Spleen (tissue), 7 donors: Measurements from ENCODE around the gene RERE.
"Not testable (repeated sequence)": the region's sequence is repeated elsewhere in the genome, so short reads cannot be mapped to it uniquely, and the experiment has no call there.

ENCODE experiments used
- CTCF ChIP-seq, 11 experiments: fragments of 200-600 bp in 7 of 11; fragments of 450-650 bp in 4 of 11; sonication (generic) in 4 of 11; IDR thresholded peaks in 8 of 11; conservative IDR thresholded peaks in 3 of 11; 1 replicate in 7 of 11; 2 replicates in 4 of 11; pipeline versions ENCODE4 v1.4.0 to v1.8.0; 2016 to 2021; ENCODE audit warnings: antibody characterized with exemption in 11 of 11, inconsistent platforms in 4 of 11, mild to moderate bottlenecking in 1 of 11
- POLR2A ChIP-seq, 3 donors: fragments of 450-650 bp; IDR thresholded peaks; one replicate each; pipeline ENCODE4 v1.5.1; 2017; ENCODE audit warnings: antibody characterized with exemption in 3 of 3, mild to moderate bottlenecking in 1 of 3
- donor health status: DM: no; HTN: no; CAD: no; lungs with moderate emphysema.
- donor health status: DM: no; HTN: no; CAD: no.
- donor health status: DM: no; HTN: no; CAD: no.

- TF ChIP-seq CTCF (IDR thresholded peaks at IDR 0.05 in 8 of 11, conservative IDR thresholded peaks at IDR 0.05 in 3 of 11); POLR2A (IDR thresholded peaks at IDR 0.05): not testable (repeated sequence)
Measured at GRCh38 chr1:8621785-8622348, 195.6 kb downstream of the RERE start.
